Measurements from ENCODE around the gene CCDC69.
"Not testable (repeated sequence)": the region's sequence is repeated elsewhere in the genome, so short reads cannot be mapped to it uniquely, and the experiment has no call there.

Gene CCDC69

GRCh38 chr5:151244206-151244605 is 20.3 kb upstream of the CCDC69 start:
- DNase-seq: no peak

- DNase-seq: no peak
These were observed 19.7 kb upstream of the CCDC69 start for GRCh38 chr5:151243564-151243963.

- DNase-seq: no peak
These were observed 19.2 kb upstream of the CCDC69 start for GRCh38 chr5:151243127-151243526.

GRCh38 chr5:151240924-151241635 is 17.2 kb upstream of the CCDC69 start:
- DNase-seq: no peak

GRCh38 chr5:151240268-151240835 is 16.5 kb upstream of the CCDC69 start:
- not testable (repeated sequence) for DNase-seq

GRCh38 chr5:151239237-151239861 is 15.5 kb upstream of the CCDC69 start:
- DNase-seq: peak in 1 of 2 experiments; percentile 27

- no peak for DNase-seq
These were observed 14.4 kb upstream of the CCDC69 start for GRCh38 chr5:151238303-151238741.

- no peak for DNase-seq
These were observed 13.8 kb upstream of the CCDC69 start for GRCh38 chr5:151237685-151238084.

- no peak for DNase-seq
These were observed 13.0 kb upstream of the CCDC69 start for GRCh38 chr5:151236888-151237287.

GRCh38 chr5:151235239-151235571 is 11.3 kb upstream of the CCDC69 start:
- not testable (repeated sequence) for DNase-seq

- DNase-seq: peak in 1 of 2 experiments; percentile 1
These were observed 10.8 kb upstream of the CCDC69 start for GRCh38 chr5:151234476-151235238.

- DNase-seq: no peak
These were observed 9.8 kb upstream of the CCDC69 start for GRCh38 chr5:151233616-151234085.

- DNase-seq: no peak
These were observed 7.5 kb upstream of the CCDC69 start for GRCh38 chr5:151231359-151231758.

GRCh38 chr5:151230048-151230680 is 6.3 kb upstream of the CCDC69 start:
- no peak for DNase-seq

GRCh38 chr5:151228986-151229385 is 5.1 kb upstream of the CCDC69 start:
- no peak for DNase-seq

- DNase-seq: no peak
These were observed 4.1 kb upstream of the CCDC69 start for GRCh38 chr5:151227918-151228447.

- DNase-seq: no peak
These were observed 1.6 kb upstream of the CCDC69 start for GRCh38 chr5:151225475-151225874.

GRCh38 chr5:151225071-151225470 is 1.2 kb upstream of the CCDC69 start:
- DNase-seq: no peak

GRCh38 chr5:151224372-151224771 is 480 bp upstream of the CCDC69 start:
- DNase-seq: no peak

- no peak for DNase-seq
These were observed 974 bp downstream of the CCDC69 start for GRCh38 chr5:151222790-151223446.

- no peak for DNase-seq
These were observed 1.7 kb downstream of the CCDC69 start for GRCh38 chr5:151222054-151222789.

All from NCI-H2081 (cell line).